OCI-M1 (cell line): ENCODE measurements around the gene INPP5D.
"Not testable (repeated sequence)": the region's sequence is repeated elsewhere in the genome, so short reads cannot be mapped to it uniquely, and the experiment has no call there.

Experiments used
- DNase-seq: peaks from one replicate; lab custom pipeline; 2025; lab: John Stamatoyannopoulos, UW

INPP5D gene

DNA sequence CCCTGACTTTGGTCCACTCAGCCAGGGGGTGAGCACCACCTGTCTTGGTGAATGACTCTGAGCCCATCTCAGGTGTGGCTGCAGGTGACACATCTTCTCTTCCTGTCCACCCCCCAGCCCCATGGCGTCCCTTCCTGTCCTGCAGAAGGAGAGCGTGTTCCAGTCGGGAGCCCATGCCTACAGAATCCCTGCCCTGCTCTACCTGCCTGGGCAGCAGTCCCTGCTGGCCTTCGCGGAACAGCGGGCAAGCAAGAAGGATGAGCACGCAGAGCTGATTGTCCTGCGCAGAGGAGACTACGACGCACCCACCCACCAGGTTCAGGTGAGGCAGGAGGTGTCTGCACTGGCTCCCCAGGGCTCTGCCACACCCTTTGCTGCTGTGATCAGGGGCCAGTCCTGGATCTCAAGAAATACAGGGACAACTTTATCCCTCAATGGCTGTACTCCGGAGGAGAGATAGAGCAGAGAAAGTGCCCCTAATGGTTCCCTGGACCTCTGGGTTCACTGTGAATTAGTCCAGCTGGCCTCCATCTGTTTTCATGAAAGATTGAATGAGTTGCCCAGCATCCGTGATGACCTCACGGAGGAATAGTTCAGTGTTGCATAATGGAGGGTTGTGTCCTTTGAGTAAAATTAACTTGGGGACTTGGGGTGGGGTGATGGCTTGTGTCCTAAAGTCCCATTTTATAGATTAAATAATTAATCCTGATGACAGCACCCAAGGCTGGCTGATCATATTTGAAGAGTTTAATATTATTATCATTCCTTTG, 27.4 kb upstream of the INPP5D start, which contains the start of gene NEU2:
Gene NEU2, plus strand, starts transcription at position 122 of the 770 bp plus-strand sequence. Its CDS starts 0 bp downstream, at position 122.
- no peak for DNase-seq

DNA sequence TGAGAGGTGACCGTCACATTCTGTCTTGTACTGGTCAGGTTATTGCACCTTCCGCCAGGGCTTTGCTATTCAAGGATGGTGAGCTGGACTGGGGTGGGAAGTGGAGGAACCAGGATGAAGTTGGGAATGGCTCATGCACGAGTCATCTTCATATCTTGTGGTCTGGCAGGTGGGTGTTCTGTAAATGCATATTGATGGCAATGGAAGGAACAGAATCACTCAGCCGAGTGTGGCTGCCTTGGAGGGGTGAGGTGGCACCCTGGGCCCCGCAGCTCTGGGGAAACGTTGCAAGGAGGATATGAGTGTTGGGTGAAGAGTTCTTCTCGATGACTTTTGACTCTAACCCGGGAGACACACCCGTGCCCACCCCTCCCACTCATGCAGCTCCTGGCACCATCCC, 26.5 kb upstream of the INPP5D start:
- DNase-seq, result no peak

DNA sequence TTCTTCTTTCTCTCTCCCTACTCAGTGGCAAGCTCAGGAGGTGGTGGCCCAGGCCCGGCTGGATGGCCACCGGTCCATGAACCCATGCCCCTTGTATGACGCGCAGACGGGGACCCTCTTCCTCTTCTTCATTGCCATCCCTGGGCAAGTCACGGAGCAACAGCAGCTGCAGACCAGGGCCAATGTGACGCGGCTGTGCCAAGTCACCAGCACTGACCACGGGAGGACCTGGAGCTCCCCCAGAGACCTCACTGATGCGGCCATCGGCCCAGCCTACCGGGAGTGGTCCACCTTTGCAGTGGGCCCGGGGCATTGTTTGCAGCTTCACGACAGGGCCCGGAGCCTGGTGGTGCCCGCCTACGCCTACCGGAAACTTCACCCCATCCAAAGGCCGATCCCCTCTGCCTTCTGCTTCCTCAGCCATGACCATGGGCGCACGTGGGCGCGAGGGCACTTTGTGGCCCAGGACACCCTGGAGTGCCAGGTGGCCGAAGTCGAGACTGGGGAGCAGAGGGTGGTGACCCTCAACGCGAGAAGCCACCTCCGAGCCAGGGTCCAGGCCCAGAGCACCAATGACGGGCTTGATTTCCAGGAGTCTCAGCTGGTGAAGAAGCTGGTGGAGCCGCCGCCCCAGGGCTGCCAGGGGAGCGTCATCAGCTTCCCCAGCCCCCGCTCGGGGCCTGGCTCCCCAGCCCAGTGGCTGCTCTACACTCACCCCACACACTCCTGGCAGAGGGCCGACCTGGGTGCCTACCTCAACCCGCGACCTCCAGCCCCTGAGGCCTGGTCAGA, 25.9 kb upstream of the INPP5D start:
- DNase-seq, result no peak

DNA sequence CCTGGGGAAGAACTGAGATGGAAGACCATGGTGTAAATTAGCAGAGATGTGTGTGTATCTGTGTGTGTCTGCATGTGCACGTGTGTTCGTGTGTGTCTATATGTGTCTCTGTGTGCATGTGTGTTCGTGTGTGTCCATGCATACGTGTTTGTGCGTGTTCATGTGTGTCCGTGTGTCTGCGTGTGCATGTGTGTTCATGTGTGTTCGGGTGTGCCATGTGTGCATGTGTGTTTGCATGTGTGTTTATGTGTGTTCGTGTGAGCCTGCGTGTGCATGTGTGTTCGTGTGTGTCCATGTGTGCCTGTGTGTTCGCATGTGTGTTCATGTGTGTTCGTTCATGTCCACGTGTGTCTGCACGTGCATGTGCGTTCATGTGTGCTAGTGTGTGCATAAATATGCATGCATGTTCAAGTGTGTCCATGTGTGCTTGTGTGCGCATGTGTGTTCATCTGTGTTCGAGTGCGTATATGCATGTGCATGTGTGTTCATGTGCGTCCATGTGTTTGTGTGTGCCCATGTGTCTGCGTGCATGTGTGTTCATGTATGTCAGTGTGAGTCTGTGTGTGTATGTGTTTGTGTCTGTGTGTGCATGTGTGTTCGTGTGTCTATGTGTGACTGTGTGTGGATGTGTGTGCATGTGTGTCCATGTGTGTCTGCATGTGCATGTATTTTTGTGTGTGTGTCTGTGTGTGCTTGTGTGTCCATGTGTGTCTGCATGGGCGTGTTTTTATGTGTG, 24.5 kb upstream of the INPP5D start:
- no peak for DNase-seq

DNA sequence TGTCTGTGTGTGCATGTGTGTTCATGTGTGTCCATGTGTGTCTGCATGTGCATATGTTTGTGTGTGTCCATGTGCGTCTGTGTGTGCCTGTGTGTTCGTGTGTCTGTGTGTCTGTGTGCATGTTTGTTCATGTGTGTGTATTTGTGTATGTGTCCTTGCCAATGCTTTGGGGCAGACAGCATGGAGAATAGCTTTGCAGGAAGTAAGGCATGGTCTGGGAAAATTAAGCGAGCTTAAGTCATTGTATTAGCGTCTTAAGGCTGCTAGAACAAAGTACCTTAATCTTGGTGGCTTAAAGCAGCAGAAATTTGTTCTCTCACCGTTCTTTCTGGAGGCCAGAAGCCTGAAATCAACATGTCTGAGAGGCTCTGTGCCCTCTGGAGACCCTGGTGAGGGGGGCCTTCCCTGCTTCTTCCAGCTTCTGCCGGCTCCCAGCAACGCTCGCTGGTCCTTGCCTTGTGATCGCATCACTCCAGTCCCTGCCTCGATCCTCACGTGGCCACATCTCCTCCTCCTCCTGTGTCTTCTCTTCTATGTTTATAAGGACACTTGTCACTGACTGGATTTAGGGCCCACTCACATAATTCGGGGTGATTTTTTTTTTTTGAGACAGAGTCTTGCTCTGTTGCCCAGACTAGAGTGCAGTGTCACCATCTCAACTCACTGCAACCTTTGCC, 23.8 kb upstream of the INPP5D start:
- DNase-seq, result no peak

DNA sequence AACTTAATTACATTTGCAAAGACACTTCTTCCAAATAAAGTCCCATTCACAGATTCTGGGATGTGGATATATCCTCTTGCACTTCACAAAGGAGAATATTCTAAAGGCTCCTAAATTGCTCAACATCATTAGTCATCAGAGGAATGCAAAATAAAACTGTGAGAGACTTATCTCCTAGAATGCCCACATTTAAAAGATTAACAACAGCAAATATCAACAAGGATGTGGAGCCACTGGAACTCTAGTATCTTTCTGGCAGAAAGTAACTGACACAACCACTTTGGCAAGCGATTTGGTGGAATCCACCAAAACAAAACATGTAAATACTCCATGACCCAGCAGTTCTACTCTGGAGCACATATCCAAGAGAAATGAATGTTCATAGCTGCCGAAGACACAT, 23.1 kb upstream of the INPP5D start:
- no peak for DNase-seq

DNA sequence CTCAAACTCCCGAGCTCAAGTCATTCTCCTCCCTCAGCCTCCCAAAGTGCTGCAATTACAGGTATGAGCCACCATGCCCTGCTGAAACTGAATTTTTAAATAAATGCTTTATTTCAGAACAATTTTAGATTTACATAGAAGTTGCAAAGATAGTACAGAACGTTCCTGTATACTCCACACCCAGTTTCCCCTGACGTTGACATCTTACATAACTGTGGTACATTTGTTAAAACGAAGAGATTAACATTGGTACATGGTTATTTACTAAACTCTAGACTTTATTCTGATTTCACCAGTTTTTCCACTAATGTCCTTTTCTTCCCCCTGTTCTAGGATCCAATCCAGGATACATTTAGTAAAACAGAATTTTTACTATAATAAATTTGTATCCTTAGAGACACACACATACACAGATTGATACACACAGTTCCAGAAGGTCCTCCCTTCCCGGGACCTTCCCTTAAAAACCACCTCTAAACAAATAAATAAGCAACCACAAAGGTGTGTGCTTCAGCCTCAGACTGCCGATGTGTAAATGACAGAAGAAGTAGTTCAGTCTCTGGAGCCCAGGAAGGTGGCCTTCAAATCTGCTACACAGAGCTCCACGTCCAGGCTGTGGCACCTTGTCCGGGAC, 20.8 kb upstream of the INPP5D start:
- no peak for DNase-seq

DNA sequence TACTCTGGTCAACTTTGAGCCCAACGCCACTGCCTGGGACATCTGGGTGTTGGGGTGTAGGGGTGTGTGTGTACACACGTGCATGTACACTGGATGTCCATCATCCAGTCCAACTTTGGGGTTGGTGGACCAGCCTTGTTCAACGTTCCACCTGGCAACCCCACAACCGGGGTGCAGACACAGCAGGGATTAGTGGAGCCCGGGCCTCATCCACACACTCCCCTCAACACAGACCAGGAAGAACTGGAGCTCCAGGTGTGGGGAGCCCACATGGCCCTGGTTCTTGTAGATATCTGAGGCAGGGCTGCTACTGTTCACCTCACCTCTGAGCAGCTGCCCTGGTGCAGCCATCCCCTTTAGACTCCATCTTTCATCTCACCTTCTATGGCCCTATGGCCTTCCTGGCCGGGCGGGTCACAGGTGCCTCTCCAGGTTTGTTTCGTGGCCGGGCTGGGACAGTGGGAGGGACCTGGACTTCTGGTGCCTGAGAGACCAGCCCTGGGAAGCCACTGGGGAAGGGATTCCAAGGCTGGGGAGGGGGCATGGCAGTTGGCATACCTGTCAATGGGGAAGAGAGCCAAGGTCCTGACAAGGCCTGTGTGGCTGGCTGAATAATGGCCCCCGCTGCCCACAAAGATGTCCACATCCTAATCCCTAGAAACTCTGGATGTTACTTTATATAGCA, 20.2 kb upstream of the INPP5D start:
- DNase-seq, result no peak

DNA sequence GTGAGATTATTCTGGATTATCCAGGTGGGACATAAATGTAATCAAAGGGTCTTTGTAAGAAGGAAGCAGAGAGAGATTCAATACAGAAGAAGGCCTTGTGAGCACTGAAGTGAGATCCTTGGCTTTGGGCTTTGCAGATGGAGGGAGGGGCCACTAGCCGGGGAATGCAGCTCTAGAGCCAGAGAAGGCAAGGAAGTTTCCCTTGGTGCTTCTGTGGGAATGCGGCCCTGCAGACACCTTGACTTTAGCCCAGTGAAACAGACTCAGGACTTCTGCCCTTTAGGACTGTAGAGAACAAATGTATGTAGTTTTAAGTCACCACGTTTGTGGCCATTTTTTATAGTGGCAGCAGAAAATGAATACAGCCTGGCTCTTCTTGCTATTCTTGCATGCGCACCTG, 19.6 kb upstream of the INPP5D start:
- DNase-seq, result no peak

DNA sequence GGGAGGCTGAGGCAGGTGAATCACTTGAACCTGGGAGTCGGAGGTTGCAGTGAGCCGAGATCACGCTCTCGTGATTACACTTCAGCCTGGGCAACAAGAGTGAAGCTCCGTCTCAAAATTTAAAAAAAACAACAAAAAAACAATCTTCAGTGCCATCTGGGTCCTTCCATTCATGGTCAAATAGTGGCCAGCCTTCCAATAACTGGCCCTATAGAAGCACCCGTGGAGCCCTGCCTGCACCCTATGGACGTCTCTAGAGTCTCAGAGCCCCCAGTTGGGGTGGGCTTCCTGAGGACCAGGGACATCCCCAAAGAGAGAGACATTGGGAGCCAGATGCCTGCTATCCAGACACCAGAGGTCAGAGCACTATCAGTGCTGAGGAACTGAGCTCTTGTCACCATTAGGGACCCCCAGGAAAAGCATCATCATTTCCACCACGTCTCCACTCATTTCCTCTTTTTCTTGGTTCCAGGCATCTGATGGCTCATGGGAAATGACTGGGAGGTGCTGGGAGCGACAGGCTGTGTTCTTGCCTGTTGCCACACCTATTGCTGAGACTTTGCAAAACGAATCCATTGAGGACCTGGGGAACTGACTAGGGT, 18.3 kb upstream of the INPP5D start:
- no peak for DNase-seq

DNA sequence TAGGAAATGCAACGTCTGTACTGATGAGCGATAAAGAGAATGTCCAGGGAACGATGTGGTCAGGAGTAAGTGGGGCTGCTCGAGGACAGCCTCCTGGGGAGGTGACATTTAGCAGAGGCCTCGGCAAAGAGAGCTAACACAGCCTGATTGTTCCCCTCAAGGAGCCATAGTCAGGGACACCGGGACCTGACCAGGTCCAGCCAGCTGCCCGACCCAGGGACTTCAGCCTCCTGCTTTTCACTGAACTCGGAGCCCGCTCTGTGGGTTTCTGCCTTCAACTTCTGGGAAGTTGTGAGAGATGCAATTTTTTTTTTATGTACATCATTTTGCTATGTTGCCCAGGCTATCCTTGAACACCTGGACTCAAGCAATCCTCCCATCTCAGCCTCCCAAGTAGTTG, 17.6 kb upstream of the INPP5D start:
- DNase-seq, result no peak

DNA sequence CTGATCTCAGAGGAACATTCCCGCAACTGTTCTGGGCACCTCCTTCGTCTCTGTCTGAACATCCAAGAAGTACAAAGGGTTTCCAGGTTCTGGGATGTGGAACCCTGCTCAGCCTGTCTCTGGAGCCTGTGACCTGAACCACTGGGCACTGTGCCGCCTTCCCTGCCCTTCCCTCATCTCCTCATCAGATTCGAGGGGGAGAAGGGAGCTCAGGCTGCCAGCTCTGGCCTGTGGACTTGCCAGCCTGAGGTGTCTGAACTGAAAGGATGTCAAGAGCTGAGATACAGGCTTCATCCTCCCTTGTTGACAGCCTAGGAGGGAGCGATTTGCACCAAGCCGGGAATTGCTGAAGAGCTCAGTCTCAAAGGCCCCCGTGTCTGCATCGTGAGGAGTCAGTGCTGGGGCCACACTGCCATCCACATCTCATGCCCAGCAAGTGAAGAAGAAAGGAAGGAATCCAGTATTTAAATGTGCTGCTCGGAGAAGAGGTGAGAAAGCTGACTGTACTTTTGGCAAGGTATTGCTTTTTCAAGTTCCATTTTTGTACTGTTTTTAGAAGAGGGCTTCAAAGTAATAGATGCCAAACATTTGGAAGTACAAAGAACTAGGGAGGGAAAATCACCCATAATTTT, 15.1 kb upstream of the INPP5D start:
- no peak for DNase-seq

DNA sequence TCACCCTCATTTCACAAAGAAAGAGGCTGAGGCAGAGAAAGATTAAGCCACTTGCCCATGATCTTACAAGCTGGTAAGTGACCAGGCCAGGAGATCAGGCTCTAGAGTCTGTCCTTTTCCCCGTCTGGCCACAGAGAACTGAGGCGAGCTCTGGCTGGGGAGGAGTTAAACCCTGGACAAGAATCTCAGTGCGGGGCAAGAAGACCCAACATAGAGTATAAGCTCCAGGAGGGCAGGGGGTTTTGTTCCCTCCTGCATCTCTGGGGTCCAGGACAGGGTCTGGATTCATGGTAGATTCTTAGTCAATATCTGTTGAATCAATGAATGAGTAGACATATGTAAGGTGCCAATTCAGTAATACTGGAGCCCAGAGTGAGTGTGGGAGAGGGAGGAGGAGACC, 12.9 kb upstream of the INPP5D start:
- no peak for DNase-seq

DNA sequence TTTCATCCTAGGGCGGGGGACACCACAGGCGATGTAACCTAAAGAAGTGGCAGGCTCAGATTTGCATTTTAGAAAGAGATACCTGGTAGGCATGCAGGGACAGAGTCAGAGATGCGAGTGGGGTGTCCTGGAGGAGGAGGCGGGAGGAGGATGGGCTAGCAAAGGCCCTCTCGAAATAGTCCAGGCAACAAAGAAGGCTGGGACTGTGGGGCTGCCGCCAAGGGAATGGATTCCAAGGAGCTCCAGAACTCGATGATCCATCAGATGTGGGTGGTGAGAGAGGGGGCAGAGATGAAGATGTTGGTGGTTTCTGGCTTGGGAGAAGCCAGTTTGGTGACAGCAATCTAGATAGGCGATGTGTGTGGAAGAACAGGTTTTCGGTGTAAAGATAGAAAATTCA, 12.5 kb upstream of the INPP5D start:
- no peak for DNase-seq

DNA sequence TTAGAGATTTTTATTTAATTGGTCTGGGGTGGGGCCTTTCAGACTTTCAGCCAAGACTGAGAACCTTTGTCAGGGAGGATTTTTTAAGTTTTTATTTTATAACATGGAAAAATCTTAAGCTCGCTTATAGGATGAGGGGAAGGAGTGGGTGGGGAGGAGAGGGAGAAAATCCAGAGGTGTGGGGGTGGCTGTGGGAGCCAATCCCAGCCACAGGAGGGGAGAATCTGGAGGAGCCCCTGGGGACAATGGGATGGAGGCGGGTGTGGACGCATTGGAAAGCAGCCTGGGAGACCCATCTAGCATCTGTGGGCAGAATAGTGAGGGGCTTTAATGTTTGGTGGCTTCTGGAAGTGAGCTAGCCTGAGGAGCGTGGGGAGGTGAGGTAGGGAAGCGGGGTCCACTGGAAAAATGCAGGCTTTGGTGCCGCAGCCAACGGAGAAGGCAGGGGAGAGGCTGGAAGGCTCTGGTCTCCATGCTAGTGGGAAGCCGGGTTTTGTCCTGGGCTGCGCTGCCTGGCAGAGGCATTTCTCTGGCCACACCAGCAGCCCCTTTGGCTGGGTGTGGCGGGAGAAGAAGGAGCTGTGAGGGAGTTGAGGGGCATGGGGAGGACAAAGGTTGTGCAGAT, 11.5 kb upstream of the INPP5D start:
- DNase-seq, result no peak

DNA sequence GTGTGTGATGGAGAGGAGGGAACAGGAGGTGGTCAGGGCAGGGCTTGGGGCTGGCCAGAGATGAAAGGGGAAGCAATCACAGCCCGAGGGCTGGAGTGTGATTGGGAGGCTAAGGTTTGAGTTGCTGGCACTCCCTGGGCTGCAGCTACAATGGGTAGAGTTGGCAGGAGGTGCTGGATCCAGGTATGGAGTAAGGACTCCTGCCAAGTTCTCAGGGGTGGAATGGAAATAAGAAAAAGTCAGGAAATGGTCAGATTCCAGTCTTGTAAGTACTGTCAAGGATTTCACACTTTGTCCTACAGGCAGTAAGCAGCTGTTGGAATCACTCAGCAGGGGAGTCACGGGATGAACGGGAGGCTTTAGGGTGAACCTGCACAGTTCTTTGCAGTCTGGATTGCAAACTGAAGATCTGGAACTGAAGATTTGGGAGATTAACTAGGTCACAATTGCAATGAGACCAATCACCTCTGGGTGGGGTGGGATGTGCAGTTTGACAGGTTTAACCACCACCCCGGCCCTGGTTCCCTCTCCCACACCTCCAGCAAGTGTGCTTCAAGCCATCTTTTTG, 10.9 kb upstream of the INPP5D start:
- DNase-seq, result no peak

DNA sequence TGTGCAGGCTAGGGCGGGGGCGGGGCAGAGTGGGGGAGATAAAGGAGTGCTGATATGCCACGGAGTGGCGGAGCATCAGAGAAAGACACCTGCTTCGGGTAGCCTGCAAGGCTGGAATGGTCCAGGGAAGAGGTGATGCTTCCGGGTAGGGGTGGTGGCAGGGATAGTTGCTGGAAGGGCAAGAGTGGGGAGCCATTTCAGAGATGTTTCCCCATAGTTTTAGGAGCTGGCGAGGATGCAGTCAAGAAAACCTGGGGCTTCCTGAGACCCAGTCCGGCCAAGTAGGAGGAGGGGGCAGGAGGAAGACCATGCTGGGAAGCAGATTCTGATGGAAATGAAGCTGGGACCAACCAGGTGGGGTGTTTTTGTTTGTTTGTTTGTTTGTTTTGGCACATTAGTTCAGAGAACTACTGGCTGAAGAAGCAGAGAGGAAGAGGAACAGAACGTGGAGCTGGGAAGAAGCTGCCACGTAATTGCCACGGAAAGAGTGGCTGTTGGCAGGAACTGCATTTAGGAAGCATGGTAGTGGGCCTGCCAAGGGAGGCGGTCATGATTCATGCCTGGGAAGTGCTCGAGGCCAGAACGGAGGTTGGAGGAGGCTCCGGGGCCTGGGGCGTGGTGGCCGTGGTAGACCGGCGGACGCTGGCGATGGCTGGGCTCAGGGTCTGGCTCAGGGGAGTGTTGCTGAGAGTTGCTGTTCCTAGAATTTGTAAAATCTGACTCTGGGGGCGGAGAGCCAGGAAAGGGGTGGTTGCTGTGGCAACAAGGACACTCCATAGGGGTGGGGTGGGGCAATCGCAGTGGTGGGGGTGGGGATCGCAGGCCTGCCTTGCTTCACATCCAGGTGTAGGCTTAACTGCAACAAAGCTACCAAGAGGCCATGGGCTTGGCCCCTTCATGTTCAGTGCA, 8.6 kb upstream of the INPP5D start:
- DNase-seq, result no peak

DNA sequence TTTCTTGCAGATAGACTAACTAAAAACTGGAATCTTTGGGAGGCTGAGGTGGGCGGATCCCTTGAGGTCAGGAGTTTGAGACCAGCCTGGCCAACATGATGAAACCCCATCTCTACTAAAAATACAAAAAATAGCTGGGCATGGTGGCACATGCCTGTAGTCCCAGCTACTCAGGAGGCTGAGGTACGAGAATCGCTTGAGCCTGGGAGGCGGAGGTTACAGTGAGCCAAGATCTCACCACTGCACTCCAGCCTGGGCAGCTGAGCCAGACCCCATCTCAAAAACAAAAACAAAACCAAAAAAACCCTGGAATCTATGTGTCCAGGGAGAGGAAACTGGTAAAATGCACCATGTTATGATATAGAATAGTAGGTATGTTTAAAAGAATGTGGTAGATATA, 7.6 kb upstream of the INPP5D start:
- DNase-seq, result not testable (repeated sequence)
